H1 (cell line): ENCODE results near the gene XDH. TPM values are rescaled to one million over a fixed set of nuclear protein-coding genes. Genes with fewer than 3 reads are reported as not detected.

Experiments
- CHD7 ChIP-seq: fragments of 300-600 bp; sonication (generic); IDR thresholded peaks from 2 replicates; pipeline ENCODE4 v1.7.1; 2012; ENCODE audit warnings: low read length, moderate library complexity, mild to moderate bottlenecking, inconsistent platforms; ENCODE audit not compliant: insufficient replicate concordance
- CTCF ChIP-seq, 3 experiments: IDR thresholded peaks; 1 replicate in 2 of 3; 2 replicates in 1 of 3; pipeline versions ENCODE4 v1.5.1 to v1.6.1; 2011; ENCODE audit warnings: low read length in 3 of 3, mild to moderate bottlenecking in 3 of 3, inconsistent platforms in 2 of 3, low read depth in 1 of 3, moderate library complexity in 1 of 3; ENCODE audit not compliant: insufficient read depth in 1 of 3; ENCODE audit errors: control extremely low read depth in 1 of 3
- FOSL1 ChIP-seq: IDR thresholded peaks from 2 replicates; pipeline ENCODE4 v1.6.1; 2011; ENCODE audit warnings: mild to moderate bottlenecking, low read depth, low read length, moderate library complexity; ENCODE audit not compliant: insufficient read depth
- GABPA ChIP-seq: IDR thresholded peaks from 2 replicates; pipeline ENCODE4 v1.6.1; 2011; ENCODE audit warnings: mild to moderate bottlenecking, low read length, moderate library complexity, borderline replicate concordance; ENCODE audit not compliant: insufficient read depth
- HDAC2 ChIP-seq, 2 experiments: fragments of 300-600 bp in 1 of 2; sonication (generic) in 1 of 2; IDR thresholded peaks; 2 replicates each; pipeline ENCODE4 v1.6.1; 2011 to 2012; ENCODE audit warnings: low read depth in 2 of 2, low read length in 2 of 2, mild to moderate bottlenecking in 2 of 2, moderate library complexity in 2 of 2, borderline replicate concordance in 1 of 2, inconsistent platforms in 1 of 2
- POLR2A ChIP-seq, 2 experiments: IDR thresholded peaks; 1 replicate in 1 of 2; 2 replicates in 1 of 2; pipeline ENCODE4 v1.6.1; 2011; ENCODE audit warnings: low read depth in 2 of 2, low read length in 2 of 2, mild to moderate bottlenecking in 2 of 2; ENCODE audit errors: control extremely low read depth in 1 of 2
- RBBP5 ChIP-seq: IDR thresholded peaks from 2 replicates; pipeline ENCODE4 v1.7.1; 2012; ENCODE audit warnings: low read depth, mild to moderate bottlenecking, inconsistent platforms, low read length, moderate library complexity, borderline replicate concordance
- ZNF274 ChIP-seq: IDR thresholded peaks from 2 replicates; pipeline ENCODE4 v1.7.0; 2012; ENCODE audit warnings: low read length, borderline replicate concordance; ENCODE audit errors: extremely low read depth
- polyA plus RNA-seq, 7 experiments: library from polyadenylated mRNA; depleted of rRNA in 3 of 7; stranded (reverse) in 5 of 7; unstranded in 2 of 7; fragments of >200 nt in 5 of 7; fragments of 200-250 nt in 2 of 7; gene quantifications; 1 replicate in 5 of 7; 2 replicates in 1 of 7; 4 replicates in 1 of 7; pipeline versions ENCODE4 v1.2.1 to v1.2.3, GENCODE V29; 2011 to 2013; ENCODE audit warnings: missing spikeins in 2 of 7, mixed read lengths in 2 of 7
- total RNA-seq: library from RNA; stranded (reverse); fragmentation: NEBNext Ultra II Directional; extraction: Animal tissue kit (Norgen Biotek cat#: 25700); gene quantifications from 2 replicates; pipeline ENCODE4 v1.2.1, GENCODE V29; 2021

XDH gene
- total and polyA plus RNA-seq, 2 of the 8 experiments (the other 6 are each of a cell fraction or from before 2014, with no cell fraction given) = 0.68 to 1.2 TPM

- TF ChIP-seq CHD7 (no peak), ZNF274 (no peak), RBBP5 (no peak), FOSL1 (no peak), POLR2A (IDR thresholded peaks at IDR 0.05; ENCODE audit: control extremely low read depth in 1 of 2, low read depth in 2 of 2, low read length in 2 of 2) (no peak), CTCF (IDR thresholded peaks at IDR 0.05; ENCODE audit: control extremely low read depth in 1 of 3, insufficient read depth in 1 of 3, low read depth in 1 of 3, low read length in 3 of 3) (no peak), HDAC2 (IDR thresholded peaks at IDR 0.05; ENCODE audit: borderline replicate concordance in 1 of 2, low read depth in 2 of 2, low read length in 2 of 2) (no peak), GABPA (no peak)
- TF ChIP-seq, all 59 proteins: peak for 0
These were observed 32.9 kb downstream of the XDH start (continued) for GRCh38 chr2:31381601-31382000.
